ENCODE measurements around the gene APRT.

DNA sequence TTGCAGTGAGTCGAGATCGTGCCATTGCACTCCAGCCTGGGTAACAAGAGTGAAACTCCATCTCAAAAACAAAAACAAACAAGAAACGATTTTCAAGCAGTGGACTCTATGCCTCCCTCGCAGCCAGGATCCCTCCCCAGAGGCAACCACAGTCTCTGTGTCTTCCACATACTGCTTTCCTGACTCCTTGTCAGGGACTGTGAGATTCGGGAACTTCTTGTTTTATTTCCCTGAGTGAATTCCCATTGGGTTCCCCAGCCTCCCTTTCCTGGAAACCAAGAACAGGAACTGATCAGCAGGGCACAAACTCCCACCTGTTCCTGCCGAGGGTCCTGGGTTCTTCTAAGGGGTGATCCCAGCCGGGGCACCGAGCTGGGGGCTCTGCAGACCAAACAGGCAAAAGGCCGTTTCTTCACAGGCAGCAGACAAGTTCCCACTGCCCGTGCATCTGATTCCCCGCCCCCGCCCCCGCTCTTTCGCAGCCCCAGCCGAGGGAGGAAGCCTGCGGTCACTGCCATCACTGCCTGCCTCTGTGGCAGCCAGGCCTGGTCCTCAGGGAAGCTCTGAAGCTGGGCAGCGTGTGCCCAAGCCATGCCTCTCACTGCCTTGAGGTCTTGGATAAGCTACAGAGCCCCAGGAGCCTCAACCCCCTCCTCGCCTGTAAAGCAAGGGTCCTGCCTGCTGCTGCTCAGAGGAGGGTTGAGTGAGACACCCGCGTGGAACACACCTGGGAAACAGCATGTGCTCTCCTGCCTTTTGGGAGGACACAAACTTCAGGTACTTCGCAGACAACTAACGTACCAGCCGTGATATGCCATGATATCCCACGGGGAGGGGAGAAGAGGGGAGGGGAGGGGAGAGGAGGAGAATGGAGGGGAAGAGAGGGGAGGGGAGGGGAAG, 21.2 kb downstream of the APRT start:
- TF ChIP-seq TCF12 (IDR thresholded peaks at IDR 0.05; ENCODE audit: low read depth) (no peak), NFIC (IDR thresholded peaks at IDR 0.05) (no peak), EP300 (IDR thresholded peaks at IDR 0.05; ENCODE audit: borderline replicate concordance) (no peak), EGR1 (IDR thresholded peaks at IDR 0.05) (no peak), ZBTB7A (IDR thresholded peaks at IDR 0.05; ENCODE audit: low read depth) (no peak), CEBPB (IDR thresholded peaks at IDR 0.05) (no peak)
- TF ChIP-seq, protein P1, sequence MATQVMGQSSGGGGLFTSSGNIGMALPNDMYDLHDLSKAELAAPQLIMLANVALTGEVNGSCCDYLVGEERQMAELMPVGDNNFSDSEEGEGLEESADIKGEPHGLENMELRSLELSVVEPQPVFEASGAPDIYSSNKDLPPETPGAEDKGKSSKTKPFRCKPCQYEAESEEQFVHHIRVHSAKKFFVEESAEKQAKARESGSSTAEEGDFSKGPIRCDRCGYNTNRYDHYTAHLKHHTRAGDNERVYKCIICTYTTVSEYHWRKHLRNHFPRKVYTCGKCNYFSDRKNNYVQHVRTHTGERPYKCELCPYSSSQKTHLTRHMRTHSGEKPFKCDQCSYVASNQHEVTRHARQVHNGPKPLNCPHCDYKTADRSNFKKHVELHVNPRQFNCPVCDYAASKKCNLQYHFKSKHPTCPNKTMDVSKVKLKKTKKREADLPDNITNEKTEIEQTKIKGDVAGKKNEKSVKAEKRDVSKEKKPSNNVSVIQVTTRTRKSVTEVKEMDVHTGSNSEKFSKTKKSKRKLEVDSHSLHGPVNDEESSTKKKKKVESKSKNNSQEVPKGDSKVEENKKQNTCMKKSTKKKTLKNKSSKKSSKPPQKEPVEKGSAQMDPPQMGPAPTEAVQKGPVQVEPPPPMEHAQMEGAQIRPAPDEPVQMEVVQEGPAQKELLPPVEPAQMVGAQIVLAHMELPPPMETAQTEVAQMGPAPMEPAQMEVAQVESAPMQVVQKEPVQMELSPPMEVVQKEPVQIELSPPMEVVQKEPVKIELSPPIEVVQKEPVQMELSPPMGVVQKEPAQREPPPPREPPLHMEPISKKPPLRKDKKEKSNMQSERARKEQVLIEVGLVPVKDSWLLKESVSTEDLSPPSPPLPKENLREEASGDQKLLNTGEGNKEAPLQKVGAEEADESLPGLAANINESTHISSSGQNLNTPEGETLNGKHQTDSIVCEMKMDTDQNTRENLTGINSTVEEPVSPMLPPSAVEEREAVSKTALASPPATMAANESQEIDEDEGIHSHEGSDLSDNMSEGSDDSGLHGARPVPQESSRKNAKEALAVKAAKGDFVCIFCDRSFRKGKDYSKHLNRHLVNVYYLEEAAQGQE (IDR thresholded peaks at IDR 0.05; ENCODE audit: low read depth), result no peak
- TF ChIP-seq, protein P2, sequence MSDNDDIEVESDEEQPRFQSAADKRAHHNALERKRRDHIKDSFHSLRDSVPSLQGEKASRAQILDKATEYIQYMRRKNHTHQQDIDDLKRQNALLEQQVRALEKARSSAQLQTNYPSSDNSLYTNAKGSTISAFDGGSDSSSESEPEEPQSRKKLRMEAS (IDR thresholded peaks at IDR 0.05), result no peak
- TF ChIP-seq, protein P3, sequence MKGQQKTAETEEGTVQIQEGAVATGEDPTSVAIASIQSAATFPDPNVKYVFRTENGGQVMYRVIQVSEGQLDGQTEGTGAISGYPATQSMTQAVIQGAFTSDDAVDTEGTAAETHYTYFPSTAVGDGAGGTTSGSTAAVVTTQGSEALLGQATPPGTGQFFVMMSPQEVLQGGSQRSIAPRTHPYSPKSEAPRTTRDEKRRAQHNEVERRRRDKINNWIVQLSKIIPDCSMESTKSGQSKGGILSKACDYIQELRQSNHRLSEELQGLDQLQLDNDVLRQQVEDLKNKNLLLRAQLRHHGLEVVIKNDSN (IDR thresholded peaks at IDR 0.05), result no peak

Measured in Ishikawa (cell line).